ENCODE measurements around the gene RNASE11.
"Not testable (repeated sequence)": the region's sequence is repeated elsewhere in the genome, so short reads cannot be mapped to it uniquely, and the experiment has no call there.

The RNASE11 gene

GRCh38 chr14:20613094-20614037 lies 25.6 kb upstream of the RNASE11 start:
- DNase-seq, result peak; percentile 93

- DNase-seq, result no peak
Measured at GRCh38 chr14:20612403-20612802, 24.6 kb upstream of the RNASE11 start.

DNA sequence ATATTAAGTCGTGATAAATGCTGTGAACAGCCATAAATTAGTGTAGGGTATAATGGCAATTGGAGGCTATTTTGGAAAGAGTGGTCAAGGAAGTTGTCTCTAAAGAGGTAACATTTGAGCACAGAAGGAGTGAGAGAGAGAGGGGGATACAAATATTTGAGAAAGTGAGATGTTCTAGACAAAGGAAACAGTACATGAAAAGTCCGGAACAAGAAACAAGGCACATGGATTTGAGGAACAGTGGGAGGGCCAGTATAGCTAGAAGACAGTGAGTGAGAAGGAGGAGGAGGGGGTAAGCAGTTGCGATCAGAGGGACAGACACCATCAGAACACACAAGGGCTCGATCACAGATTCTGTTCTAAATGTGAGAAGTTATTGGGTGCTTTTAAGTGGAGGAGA lies 23.5 kb upstream of the RNASE11 start:
- no peak for DNase-seq

DNA sequence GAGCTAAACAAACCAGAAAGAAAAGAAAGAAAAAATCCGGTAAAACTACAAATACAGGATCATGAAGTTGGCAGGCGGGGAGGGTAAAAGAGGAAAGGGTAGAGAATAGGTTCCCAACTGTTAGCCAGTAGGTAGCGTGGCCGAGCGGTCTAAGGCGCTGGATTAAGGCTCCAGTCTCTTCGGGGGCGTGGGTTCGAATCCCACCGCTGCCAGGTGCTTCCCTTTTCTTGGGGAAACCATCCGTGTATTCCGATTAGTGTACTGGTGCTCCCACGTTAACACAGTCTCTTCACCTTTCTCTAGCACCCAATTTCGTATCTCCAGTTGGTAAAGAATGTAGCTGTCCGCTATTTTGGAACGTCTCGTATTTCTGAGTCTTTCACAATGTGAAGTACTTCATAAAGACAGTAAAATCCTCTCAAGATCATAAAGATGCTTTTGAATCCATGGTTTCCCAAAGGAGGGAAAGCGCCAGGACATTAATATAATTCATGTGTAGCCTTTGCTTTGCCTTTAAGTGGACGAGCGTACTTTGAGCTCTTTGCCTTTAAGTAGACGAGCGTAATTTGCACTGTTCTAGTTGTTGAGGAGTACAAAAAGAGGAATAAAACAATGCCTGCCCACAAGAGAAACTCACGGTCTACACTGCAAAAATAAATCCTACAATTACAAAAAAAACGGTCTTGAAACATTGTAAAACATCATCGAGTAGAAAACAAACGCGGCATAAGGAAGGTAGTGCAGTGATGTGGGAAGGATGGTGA lies 22.4 kb upstream of the RNASE11 start:
- DNase-seq, result peak; percentile 89

DNA sequence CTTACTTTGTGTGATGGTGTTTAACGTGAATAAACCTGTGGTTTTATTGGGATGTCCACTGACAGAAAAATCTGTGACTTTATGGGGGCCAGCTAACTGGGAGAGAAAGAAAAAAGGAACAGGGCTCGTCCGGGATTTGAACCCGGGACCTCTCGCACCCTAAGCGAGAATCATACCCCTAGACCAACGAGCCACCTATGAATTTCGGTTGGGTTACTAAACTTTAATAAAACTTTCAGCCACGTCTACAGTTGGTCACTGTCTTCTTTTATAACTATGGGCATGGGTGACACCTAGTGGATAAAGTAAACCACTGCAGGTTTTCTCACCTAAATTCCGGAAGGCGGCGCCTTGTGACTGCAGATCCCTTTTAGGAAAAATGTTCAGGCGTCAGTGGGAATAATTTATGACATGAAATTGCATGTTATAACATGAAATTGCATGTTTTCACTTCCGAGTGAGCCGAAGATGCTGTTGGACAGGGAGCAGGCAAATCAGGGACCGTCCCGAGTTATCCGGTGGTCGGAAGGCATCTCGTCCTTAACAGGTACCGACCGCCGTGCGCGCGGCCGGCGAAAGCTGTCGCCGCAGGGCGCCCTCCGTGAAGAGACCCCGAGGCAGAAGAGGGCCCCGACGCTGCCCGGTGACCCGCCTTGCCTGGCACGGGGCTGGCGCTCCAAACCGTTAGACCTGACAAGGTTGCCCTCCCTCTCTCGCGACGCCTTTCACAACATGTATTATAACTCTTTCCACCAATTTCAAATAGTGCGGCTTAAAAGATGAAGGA lies 21.6 kb upstream of the RNASE11 start:
- peak; percentile 83 for DNase-seq

- DNase-seq, result no peak
Measured at GRCh38 chr14:20608383-20609110, 20.7 kb upstream of the RNASE11 start.

DNA sequence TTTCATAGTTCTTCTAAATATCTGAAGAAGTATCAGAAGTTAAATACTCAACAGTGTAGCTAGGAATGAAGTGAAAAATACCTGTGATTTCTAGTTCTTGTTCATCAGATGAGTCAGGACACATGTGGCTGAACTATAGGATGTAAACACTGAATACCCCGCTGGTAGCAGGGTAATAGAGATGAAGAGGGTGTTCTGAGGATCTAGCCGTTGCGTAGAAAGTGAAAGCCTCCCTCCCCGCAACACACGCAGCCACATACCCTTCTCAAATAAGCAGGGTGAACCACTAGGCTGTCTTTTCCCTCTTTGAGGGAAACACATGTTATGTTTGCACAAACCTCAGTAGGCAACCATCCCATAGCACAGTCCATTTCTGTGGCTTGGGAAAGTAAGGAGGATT lies 19.8 kb upstream of the RNASE11 start:
- no peak for DNase-seq

- no peak for DNase-seq
Measured at GRCh38 chr14:20606902-20607242, 19.1 kb upstream of the RNASE11 start.

DNA sequence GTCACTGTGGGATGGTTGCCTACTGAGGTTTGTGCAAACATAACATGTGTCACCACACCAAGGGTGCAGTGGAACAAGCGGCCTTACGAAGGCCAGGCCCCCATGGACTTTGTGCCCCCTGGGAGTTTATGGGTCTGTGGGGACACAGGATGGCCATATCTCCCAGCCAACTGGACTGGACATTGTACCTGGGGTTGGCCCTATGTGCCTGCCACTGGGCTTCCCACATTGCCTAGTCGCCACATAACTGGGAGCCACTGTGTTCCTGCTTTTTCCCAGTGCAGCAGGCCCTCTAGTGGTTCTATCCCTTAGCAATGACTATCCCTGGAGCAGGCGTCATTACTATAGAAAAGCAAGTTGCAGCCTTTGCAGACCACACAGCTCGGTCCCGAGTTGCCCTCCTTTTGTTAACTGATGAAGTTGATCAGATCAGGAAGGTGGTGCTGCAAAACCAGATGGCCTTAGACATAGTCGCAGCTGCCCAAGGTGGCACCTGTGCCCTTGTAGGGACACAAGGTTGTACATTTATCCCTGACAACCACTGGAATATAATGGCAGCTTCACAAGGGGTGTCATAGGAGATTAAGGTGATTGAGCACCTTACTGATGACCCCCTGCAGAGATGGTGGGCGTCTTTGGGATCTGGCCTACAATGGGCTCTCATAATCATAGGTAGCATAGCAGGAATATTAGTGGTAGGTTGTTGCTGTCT lies 18.5 kb upstream of the RNASE11 start:
- no peak for DNase-seq

- no peak for DNase-seq
Measured at GRCh38 chr14:20603813-20604690, 16.3 kb upstream of the RNASE11 start.

DNA sequence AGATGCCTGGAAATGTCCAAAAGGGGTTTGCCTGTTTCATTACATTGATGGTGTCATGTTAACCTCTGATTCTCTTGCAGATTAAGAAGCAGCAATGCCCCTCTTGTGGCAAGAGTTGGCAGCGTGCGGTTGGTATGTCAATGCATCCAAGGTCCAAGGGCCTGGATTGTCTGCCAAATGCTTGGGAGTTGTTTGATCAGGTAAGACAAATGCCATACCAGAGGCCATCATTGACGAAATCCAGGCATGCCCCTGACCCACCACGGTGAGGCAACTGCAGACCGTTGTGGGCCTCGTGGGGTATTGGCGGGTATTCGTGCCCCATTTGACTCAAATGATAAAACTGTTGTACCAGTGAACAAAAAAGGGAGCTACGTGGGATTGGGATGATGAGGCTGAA lies 14.8 kb upstream of the RNASE11 start:
- DNase-seq, result no peak

- no peak for DNase-seq
Measured at GRCh38 chr14:20601522-20601921, 13.7 kb upstream of the RNASE11 start.

GRCh38 chr14:20597108-20597507 lies 9.3 kb upstream of the RNASE11 start:
- no peak for DNase-seq

DNA sequence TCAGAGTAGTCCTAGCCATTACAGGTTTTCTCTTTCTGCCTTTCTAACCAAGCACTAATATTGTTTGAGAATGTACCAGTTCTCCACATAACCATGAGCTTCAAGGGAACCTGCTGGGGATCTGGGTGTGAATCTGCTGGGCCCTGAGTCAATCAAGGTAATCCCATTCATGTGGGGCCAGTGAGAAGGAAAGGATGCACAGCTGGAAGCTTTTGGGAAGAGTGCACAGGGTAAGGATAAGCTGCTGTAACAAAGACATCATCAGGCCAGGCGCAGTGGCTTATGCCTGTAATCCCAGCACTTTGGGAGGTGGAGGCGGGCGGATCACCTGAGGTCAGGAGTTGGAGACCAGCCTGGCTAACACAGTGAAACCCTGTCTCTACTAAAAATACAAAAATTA lies 7.9 kb upstream of the RNASE11 start:
- not testable (repeated sequence) for DNase-seq

DNA sequence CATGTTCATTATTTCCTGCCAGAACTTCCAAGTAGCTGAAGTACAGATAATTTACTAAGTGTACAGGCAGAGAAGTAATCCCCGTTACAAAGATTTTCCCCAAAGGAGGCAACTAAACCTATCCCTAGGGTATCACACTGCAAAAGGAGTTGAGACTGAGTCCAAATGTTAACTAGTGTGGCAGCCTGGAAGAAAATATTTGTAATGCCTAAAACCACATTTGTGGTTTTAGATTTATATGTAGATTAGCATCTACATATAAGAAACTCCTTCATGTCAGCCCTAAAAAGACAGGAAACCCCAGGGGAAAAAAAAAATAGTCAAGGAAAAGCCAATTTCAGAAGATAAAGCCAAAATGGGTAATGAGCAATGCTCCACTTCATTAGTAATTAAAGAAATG lies 4.8 kb upstream of the RNASE11 start:
- DNase-seq, result no peak

DNA sequence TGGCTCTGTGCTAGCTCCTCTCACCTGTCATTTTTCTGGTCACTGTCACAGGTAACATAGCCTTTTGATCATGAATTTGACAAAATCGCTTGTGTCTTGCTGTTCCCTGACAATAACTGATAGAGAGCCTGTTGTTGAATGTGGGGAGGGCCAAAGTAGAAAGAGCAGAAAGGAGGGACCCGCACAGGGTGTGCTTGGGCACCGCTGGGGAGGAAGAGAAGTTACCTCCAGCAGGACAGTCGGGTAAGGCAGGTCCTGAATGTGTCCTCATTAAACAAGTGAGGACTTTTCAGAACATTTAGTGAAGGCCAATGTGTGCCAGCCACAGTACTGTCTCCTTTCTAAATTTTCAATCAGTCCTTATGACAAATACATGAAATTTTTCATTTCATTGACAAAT lies 3.4 kb upstream of the RNASE11 start, which contains the start of gene RNASE12:
TSS of gene RNASE12 (minus strand) at position 142 of the 400 bp plus-strand sequence. CDS start 653 bp downstream, outside the sequence.
- DNase-seq, result no peak

GRCh38 chr14:20583908-20584307 lies 3.9 kb downstream of the RNASE11 start:
- no peak for DNase-seq

- no peak for DNase-seq
Measured at GRCh38 chr14:20583142-20583541, 4.7 kb downstream of the RNASE11 start.

DNA sequence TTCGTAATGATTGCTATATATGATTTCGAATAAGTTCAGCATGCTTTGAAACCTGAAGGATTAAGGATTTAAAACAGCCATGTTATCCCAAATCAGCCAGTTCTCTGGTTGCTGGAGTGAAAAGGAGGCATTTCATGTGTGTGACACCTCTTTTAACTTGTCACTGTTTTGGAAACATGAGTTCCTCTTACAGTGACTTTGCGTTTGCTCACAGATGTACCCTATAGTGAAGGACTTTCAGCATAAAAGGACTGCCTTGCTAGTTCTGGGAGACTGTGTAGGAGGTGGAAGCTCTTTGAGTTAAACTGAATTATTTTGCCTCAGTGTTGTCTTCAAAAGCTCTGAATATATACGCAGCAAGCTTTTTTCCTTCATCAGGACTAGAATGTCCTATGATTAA lies 7.6 kb downstream of the RNASE11 start:
- DNase-seq, result no peak

GRCh38 chr14:20578784-20579502 lies 8.9 kb downstream of the RNASE11 start:
- DNase-seq, result no peak

Measured in activated effector memory CD4-positive, alpha-beta T cell treated with anti-CD3 and anti-CD28 coated beads, Interleukin-2, amount 50 U/mL, for 16 hours (primary cell).